Measurements from ENCODE around the gene PIEZO1.

DNA sequence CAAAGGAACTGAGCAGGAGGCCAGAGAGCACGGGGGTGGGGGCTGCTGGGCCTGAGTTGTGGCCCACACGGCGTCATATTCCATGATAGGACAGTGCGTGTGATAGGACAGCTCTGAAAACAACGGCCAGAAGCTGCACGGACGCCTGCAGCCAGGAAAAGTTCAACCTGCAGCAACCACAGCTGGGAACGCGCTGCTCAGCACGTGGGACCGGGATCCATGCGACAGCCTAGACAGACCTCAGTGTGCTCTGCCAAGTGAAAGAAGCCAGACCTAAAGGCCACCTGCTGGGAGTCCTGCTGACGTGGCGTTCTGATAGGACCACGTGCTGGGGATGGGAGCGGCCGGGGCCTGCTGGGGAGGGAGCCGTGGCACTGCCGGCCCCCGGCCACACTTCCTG is 57.1 kb downstream of the PIEZO1 start:
- TF ChIP-seq, protein P1, sequence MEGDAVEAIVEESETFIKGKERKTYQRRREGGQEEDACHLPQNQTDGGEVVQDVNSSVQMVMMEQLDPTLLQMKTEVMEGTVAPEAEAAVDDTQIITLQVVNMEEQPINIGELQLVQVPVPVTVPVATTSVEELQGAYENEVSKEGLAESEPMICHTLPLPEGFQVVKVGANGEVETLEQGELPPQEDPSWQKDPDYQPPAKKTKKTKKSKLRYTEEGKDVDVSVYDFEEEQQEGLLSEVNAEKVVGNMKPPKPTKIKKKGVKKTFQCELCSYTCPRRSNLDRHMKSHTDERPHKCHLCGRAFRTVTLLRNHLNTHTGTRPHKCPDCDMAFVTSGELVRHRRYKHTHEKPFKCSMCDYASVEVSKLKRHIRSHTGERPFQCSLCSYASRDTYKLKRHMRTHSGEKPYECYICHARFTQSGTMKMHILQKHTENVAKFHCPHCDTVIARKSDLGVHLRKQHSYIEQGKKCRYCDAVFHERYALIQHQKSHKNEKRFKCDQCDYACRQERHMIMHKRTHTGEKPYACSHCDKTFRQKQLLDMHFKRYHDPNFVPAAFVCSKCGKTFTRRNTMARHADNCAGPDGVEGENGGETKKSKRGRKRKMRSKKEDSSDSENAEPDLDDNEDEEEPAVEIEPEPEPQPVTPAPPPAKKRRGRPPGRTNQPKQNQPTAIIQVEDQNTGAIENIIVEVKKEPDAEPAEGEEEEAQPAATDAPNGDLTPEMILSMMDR (IDR thresholded peaks at IDR 0.05) = no peak
- TF ChIP-seq EP300 (IDR thresholded peaks at IDR 0.05) (no peak), POLR2AphosphoS5 (IDR thresholded peaks at IDR 0.05) (no peak), POLR2A (IDR thresholded peaks at IDR 0.05) (no peak)
